ENCODE data around the gene TGFA. TPM values are rescaled to one million over a fixed set of nuclear protein-coding genes. Genes with fewer than 3 reads are reported as not detected.
"Not testable (repeated sequence)": the region's sequence is repeated elsewhere in the genome, so short reads cannot be mapped to it uniquely, and the experiment has no call there.

TGFA gene
- polyA plus RNA-seq, 1 donor (not counting 4 experiments of a cell fraction or from before 2014, with no cell fraction given), result 51.7 TPM

- Histone ChIP-seq H3K27ac (ENCODE audit: control insufficient read depth, insufficient read depth, low read length) (no peak overlapping the region), H4K20me1 (ENCODE audit: control insufficient read depth, extremely low read depth, insufficient read depth, low read length) (peaks cover 3% of the 10 kb centered on the region), H3K36me3 (ENCODE audit: control insufficient read depth in 2 of 2, extremely low read depth in 1 of 2, insufficient read depth in 2 of 2, low read length in 2 of 2) (peaks cover 26 to 27% of the 10 kb centered on the region in 2 experiments), H3K4me3 (ENCODE audit: control insufficient read depth in 2 of 3, extremely low read depth in 1 of 3, insufficient read depth in 2 of 3, low read depth in 1 of 3, low read length in 3 of 3) (no peak overlapping the region), H3K9me3 (ENCODE audit: control insufficient read depth, low read depth, low read length) (no peaks in the 10 kb centered on the region), H2AFZ (ENCODE audit: control insufficient read depth, low read length) (no peak overlapping the region), H3K9ac (ENCODE audit: control insufficient read depth, extremely low read depth, insufficient read depth, low read length) (no peak overlapping the region), H3K4me1 (ENCODE audit: control insufficient read depth, extremely low read depth, insufficient read depth, low read length) (no peaks in the 10 kb centered on the region), H3K79me2 (ENCODE audit: control insufficient read depth, insufficient read depth, low read length) (peaks cover 62% of the 10 kb centered on the region), H3K27me3 (ENCODE audit: control insufficient read depth, extremely low read depth, insufficient read depth, low read length) (no peaks in the 10 kb centered on the region), H3K4me2 (ENCODE audit: control insufficient read depth, extremely low read depth, insufficient read depth, low read depth, low read length) (no peak overlapping the region), H3K9me1 (ENCODE audit: control insufficient read depth, extremely low read depth, insufficient read depth, low read length) (no peaks in the 10 kb centered on the region)
- FAIRE-seq (no peak), DNase-seq (ENCODE audit: low read depth, low spot score) (no peak)
- dilution Hi-C loops (cut with MboI; ENCODE audit: extremely low pct_ligation_motif_present, low sequenced_read_pairs), result loop anchor here (25.0 kb wide), 1 partner anchor 169 kb away; no protein-coding TSS in a partner anchor
- TF ChIP-seq EZH2 (IDR thresholded peaks at IDR 0.05; ENCODE audit: low read length), result no peak
- TF ChIP-seq CTCF (optimal IDR thresholded peaks at IDR 0.05 in 1 of 3, IDR thresholded peaks at IDR 0.05 in 1 of 3, conservative IDR thresholded peaks at IDR 0.05 in 1 of 3; ENCODE audit: extremely low read depth in 1 of 3, insufficient read depth in 2 of 3, low read length in 3 of 3), result no peak
These were observed 85.5 kb downstream of the TGFA start for GRCh38 chr2:70467831-70468779.

- no peaks in the 10 kb centered on the region for H3K9me1 ChIP-seq (ENCODE audit: control insufficient read depth, extremely low read depth, insufficient read depth, low read length)
- H2AFZ ChIP-seq (ENCODE audit: control insufficient read depth, low read length), result no peak overlapping the region
- dilution Hi-C loops (cut with MboI; ENCODE audit: extremely low pct_ligation_motif_present, low sequenced_read_pairs), result loop anchor here (25.0 kb wide), 1 partner anchor 170 kb away; no protein-coding TSS in a partner anchor
- peaks cover 3% of the 10 kb centered on the region for H4K20me1 ChIP-seq (ENCODE audit: control insufficient read depth, extremely low read depth, insufficient read depth, low read length)
- H3K4me1 ChIP-seq (ENCODE audit: control insufficient read depth, extremely low read depth, insufficient read depth, low read length), result no peaks in the 10 kb centered on the region
- peaks cover 55% of the 10 kb centered on the region for H3K79me2 ChIP-seq (ENCODE audit: control insufficient read depth, insufficient read depth, low read length)
- DNase-seq (ENCODE audit: low read depth, low spot score) (no peak), FAIRE-seq (no peak)
- no peak overlapping the region for H3K4me3 ChIP-seq (ENCODE audit: control insufficient read depth in 2 of 3, extremely low read depth in 1 of 3, insufficient read depth in 2 of 3, low read depth in 1 of 3, low read length in 3 of 3)
- no peak for TF ChIP-seq EZH2 (IDR thresholded peaks at IDR 0.05; ENCODE audit: low read length)
- TF ChIP-seq CTCF (optimal IDR thresholded peaks at IDR 0.05 in 1 of 3, IDR thresholded peaks at IDR 0.05 in 1 of 3, conservative IDR thresholded peaks at IDR 0.05 in 1 of 3; ENCODE audit: extremely low read depth in 1 of 3, insufficient read depth in 2 of 3, low read length in 3 of 3), result no peak
- H3K9ac ChIP-seq (ENCODE audit: control insufficient read depth, extremely low read depth, insufficient read depth, low read length), result no peak overlapping the region
- no peaks in the 10 kb centered on the region for H3K9me3 ChIP-seq (ENCODE audit: control insufficient read depth, low read depth, low read length)
- H3K36me3 ChIP-seq (ENCODE audit: control insufficient read depth in 2 of 2, extremely low read depth in 1 of 2, insufficient read depth in 2 of 2, low read length in 2 of 2), result peaks cover 30 to 33% of the 10 kb centered on the region in 2 experiments
- H3K27ac ChIP-seq (ENCODE audit: control insufficient read depth, insufficient read depth, low read length), result no peak overlapping the region
- H3K4me2 ChIP-seq (ENCODE audit: control insufficient read depth, extremely low read depth, insufficient read depth, low read depth, low read length), result no peak overlapping the region
- H3K27me3 ChIP-seq (ENCODE audit: control insufficient read depth, extremely low read depth, insufficient read depth, low read length), result no peaks in the 10 kb centered on the region
These were observed 86.4 kb downstream of the TGFA start for GRCh38 chr2:70467237-70467636.

- DNase-seq (ENCODE audit: low read depth, low spot score); H3K9me1 ChIP-seq (ENCODE audit: control insufficient read depth, extremely low read depth, insufficient read depth, low read length); H3K4me1 ChIP-seq (ENCODE audit: control insufficient read depth, extremely low read depth, insufficient read depth, low read length); H4K20me1 ChIP-seq (ENCODE audit: control insufficient read depth, extremely low read depth, insufficient read depth, low read length); FAIRE-seq; H3K27ac ChIP-seq (ENCODE audit: control insufficient read depth, insufficient read depth, low read length); H3K4me2 ChIP-seq (ENCODE audit: control insufficient read depth, extremely low read depth, insufficient read depth, low read depth, low read length); H3K9me3 ChIP-seq (ENCODE audit: control insufficient read depth, low read depth, low read length); H3K4me3 ChIP-seq (ENCODE audit: control insufficient read depth in 2 of 3, extremely low read depth in 1 of 3, insufficient read depth in 2 of 3, low read depth in 1 of 3, low read length in 3 of 3); H3K9ac ChIP-seq (ENCODE audit: control insufficient read depth, extremely low read depth, insufficient read depth, low read length); H2AFZ ChIP-seq (ENCODE audit: control insufficient read depth, low read length); H3K27me3 ChIP-seq (ENCODE audit: control insufficient read depth, extremely low read depth, insufficient read depth, low read length): not testable (repeated sequence)
- dilution Hi-C loops (cut with MboI; ENCODE audit: extremely low pct_ligation_motif_present, low sequenced_read_pairs), result loop anchor here (25.0 kb wide), 1 partner anchor 171 kb away; no protein-coding TSS in a partner anchor
- Histone ChIP-seq H3K36me3 (ENCODE audit: control insufficient read depth in 2 of 2, extremely low read depth in 1 of 2, insufficient read depth in 2 of 2, low read length in 2 of 2) (peaks cover 31 to 36% of the 10 kb centered on the region in 2 experiments), H3K79me2 (ENCODE audit: control insufficient read depth, insufficient read depth, low read length) (peaks cover 49% of the 10 kb centered on the region)
These were observed 87.0 kb downstream of the TGFA start for GRCh38 chr2:70466647-70467046.
